SK-N-MC (cell line): ENCODE data around the gene KIF23.
A peak's percentile ranks its signal among the peaks of the same experiment; 100 is the strongest.

ENCODE experiments used
- DNase-seq: peaks from one replicate; pipeline ENCODE4 v3.0.0-alpha.2; 2011; ENCODE audit warnings: low read depth, low spot score
- H3K27ac ChIP-seq: fragments of 200-600 bp; sonication (generic); 2 replicates; pipeline ENCODE4 v1.5.1; 2016; ENCODE audit warnings: mixed run types
- H3K36me3 ChIP-seq: fragments of 200-600 bp; sonication (generic); 2 replicates; pipeline ENCODE4 v1.6.1; 2017; ENCODE audit warnings: antibody characterized with exemption, low read length, mixed read lengths; ENCODE audit not compliant: insufficient read depth
- H3K4me3 ChIP-seq: fragments of 200-600 bp; sonication (generic); 2 replicates; pipeline ENCODE4 v1.5.1; 2016
- H3K9ac ChIP-seq: fragments of 200-600 bp; sonication (generic); 2 replicates; pipeline ENCODE4 v1.8.0; 2017; ENCODE audit warnings: mixed run types, mixed read lengths; ENCODE audit not compliant: insufficient read length
- H3K9me3 ChIP-seq: fragments of 200-600 bp; sonication (generic); 2 replicates; pipeline ENCODE4 v1.6.1; 2017; ENCODE audit warnings: low read depth, mild to moderate bottlenecking, antibody characterized with exemption, low read length, moderate library complexity, mixed read lengths
- EZH2 ChIP-seq: fragments of 200-600 bp; sonication (generic); IDR thresholded peaks from one replicate; pipeline ENCODE4 v1.6.1; 2017; ENCODE audit warnings: antibody characterized with exemption
- FOXP2 ChIP-seq: optimal IDR thresholded peaks from 2 replicates; pipeline ENCODE3; 2011; ENCODE audit warnings: mild to moderate bottlenecking, moderate library complexity; ENCODE audit not compliant: insufficient read depth; ENCODE audit errors: extremely low read length, control extremely low read depth
- POLR2AphosphoS5 ChIP-seq: IDR thresholded peaks from 2 replicates; pipeline ENCODE4 v1.6.1; 2012; ENCODE audit warnings: mild to moderate bottlenecking, low read depth, low read length, borderline replicate concordance

KIF23 gene

GRCh38 chr15:69393831-69394491, 20.2 kb upstream of the KIF23 start:
- TF ChIP-seq FOXP2 = no peak
- no peak for TF ChIP-seq POLR2AphosphoS5
- TF ChIP-seq EZH2 = no peak
- DNase-seq = no peak
- Histone ChIP-seq H3K36me3 (no peaks in the 10 kb centered on the region), H3K4me3 (0 out of 2 replicates have a peak overlapping the region, but pooled peaks have one; percentile 7), H3K27ac (peak overlapping the region; percentile 27; the same call in 1 of the 2 replicates), H3K9ac (no peak overlapping the region), H3K9me3 (no peaks in the 10 kb centered on the region)

- TF ChIP-seq EZH2 = no peak
- no peak for TF ChIP-seq FOXP2
- TF ChIP-seq POLR2AphosphoS5 = no peak
- no peak for DNase-seq
- peak overlapping the region; percentile 7; the same call in 1 of the 2 replicates for H3K4me3 ChIP-seq
- H3K36me3 ChIP-seq = no peaks in the 10 kb centered on the region
- no peaks in the 10 kb centered on the region for H3K9me3 ChIP-seq
- H3K9ac ChIP-seq = peak overlapping the region; percentile 34
- H3K27ac ChIP-seq = no peak overlapping the region
These were observed 19.4 kb upstream of the KIF23 start for GRCh38 chr15:69394556-69395282.

GRCh38 chr15:69395460-69395859, 18.7 kb upstream of the KIF23 start:
- no peak for DNase-seq

DNA sequence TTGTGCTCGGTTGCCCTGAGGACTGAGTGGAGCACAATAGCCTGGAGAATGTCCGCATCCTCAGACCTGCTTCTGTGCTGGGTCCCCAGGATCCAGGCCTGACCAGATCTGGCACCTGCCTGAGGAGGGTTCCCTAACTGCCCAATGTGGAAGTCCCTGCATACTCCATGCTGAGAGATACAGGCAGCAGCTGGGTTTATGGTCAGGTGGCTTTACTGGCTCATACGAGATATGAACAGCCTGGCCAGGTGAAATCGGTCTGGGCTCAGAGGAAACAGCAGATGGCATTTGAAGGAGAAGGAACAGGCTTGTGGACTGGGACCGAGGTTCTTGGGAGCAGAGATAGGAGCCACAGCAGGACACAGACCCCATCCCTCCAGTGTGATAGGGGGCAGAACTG, 18.2 kb upstream of the KIF23 start:
- Histone ChIP-seq H3K9ac (no peak overlapping the region), H3K36me3 (no peaks in the 10 kb centered on the region), H3K9me3 (no peaks in the 10 kb centered on the region), H3K4me3 (no peak overlapping the region), H3K27ac (no peak overlapping the region)
- no peak for TF ChIP-seq POLR2AphosphoS5
- TF ChIP-seq FOXP2 = no peak
- no peak for TF ChIP-seq EZH2
- no peak for DNase-seq

More at GRCh38 chr15:69395460-69395859, 18.7 kb upstream of the KIF23 start:
- no peak overlapping the region for H3K4me3 ChIP-seq
- H3K9me3 ChIP-seq = no peaks in the 10 kb centered on the region
- no peak overlapping the region for H3K9ac ChIP-seq
- TF ChIP-seq POLR2AphosphoS5 (no peak), EZH2 (no peak), FOXP2 (no peak)
- H3K36me3 ChIP-seq = no peaks in the 10 kb centered on the region
- no peak overlapping the region for H3K27ac ChIP-seq

- H3K4me3 ChIP-seq = no peak overlapping the region
- no peak overlapping the region for H3K27ac ChIP-seq
- DNase-seq = no peak
- TF ChIP-seq FOXP2 = no peak
- TF ChIP-seq EZH2 = no peak
- TF ChIP-seq POLR2AphosphoS5 = no peak
- H3K9me3 ChIP-seq = no peaks in the 10 kb centered on the region
- H3K9ac ChIP-seq = no peak overlapping the region
- no peaks in the 10 kb centered on the region for H3K36me3 ChIP-seq
These were observed 15.7 kb upstream of the KIF23 start for GRCh38 chr15:69398491-69398891.

- Histone ChIP-seq H3K4me3 (no peak overlapping the region), H3K9me3 (no peaks in the 10 kb centered on the region), H3K36me3 (peaks cover 7% of the 10 kb centered on the region; the same call in 1 of the 2 replicates), H3K27ac (no peak overlapping the region), H3K9ac (no peak overlapping the region)
- TF ChIP-seq FOXP2 = no peak
- TF ChIP-seq POLR2AphosphoS5 = no peak
- TF ChIP-seq EZH2 = no peak
- DNase-seq = no peak
These were observed 13.3 kb upstream of the KIF23 start for GRCh38 chr15:69400850-69401249.

GRCh38 chr15:69402816-69403215, 11.3 kb upstream of the KIF23 start:
- Histone ChIP-seq H3K27ac (no peak overlapping the region), H3K36me3 (peaks cover 7% of the 10 kb centered on the region; the same call in 1 of the 2 replicates), H3K4me3 (no peak overlapping the region), H3K9ac (no peak overlapping the region), H3K9me3 (no peaks in the 10 kb centered on the region)
- TF ChIP-seq FOXP2 (no peak), POLR2AphosphoS5 (no peak), EZH2 (no peak)
- no peak for DNase-seq

DNA sequence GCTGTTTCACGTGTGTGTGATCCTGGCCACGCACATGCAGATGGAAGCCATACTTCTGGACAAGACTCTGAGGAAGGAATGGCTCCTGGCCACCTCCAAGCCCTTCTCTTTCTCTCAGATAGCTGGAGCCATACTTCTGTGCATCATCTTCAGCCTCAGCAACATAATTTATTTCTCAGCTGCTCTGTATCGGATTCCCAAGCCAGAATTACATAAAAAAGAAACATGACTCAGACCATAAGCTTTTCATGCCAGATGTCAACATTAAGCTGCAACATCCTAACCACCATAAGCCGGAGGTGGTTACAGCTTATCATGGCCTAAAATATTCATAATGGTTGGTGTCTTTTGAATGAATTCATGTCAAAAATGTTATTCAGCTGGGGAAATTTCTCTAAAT, 10.6 kb upstream of the KIF23 start:
- H3K9me3 ChIP-seq = no peaks in the 10 kb centered on the region
- H3K9ac ChIP-seq = no peak overlapping the region
- H3K36me3 ChIP-seq = peaks cover 7% of the 10 kb centered on the region; the same call in 1 of the 2 replicates
- H3K27ac ChIP-seq = no peak overlapping the region
- TF ChIP-seq EZH2 = no peak
- TF ChIP-seq POLR2AphosphoS5 = no peak
- TF ChIP-seq FOXP2 = no peak
- DNase-seq = no peak
- no peak overlapping the region for H3K4me3 ChIP-seq

GRCh38 chr15:69405110-69405509, 9.0 kb upstream of the KIF23 start:
- H3K9ac ChIP-seq = no peak overlapping the region
- no peak overlapping the region for H3K27ac ChIP-seq
- no peaks in the 10 kb centered on the region for H3K9me3 ChIP-seq
- no peak for DNase-seq
- no peak overlapping the region for H3K4me3 ChIP-seq
- peaks cover 7% of the 10 kb centered on the region; the same call in 1 of the 2 replicates for H3K36me3 ChIP-seq
- no peak for TF ChIP-seq FOXP2
- TF ChIP-seq EZH2 = no peak
- no peak for TF ChIP-seq POLR2AphosphoS5
